Gastroesophageal sphincter (tissue), 3 donors: ENCODE data around the gene EZH1.

Source experiments
- POLR2A ChIP-seq, 2 donors: fragments of 450-650 bp; IDR thresholded peaks; one replicate each; pipeline ENCODE4 v1.6.1; 2017; ENCODE audit warnings: antibody characterized with exemption in 2 of 2, mild to moderate bottlenecking in 2 of 2, moderate library complexity in 1 of 2
- TF ChIP-seq, protein P1 (sequence below), 4 experiments: fragments of 200-600 bp in 2 of 4; fragments of 450-650 bp in 2 of 4; sonication (generic) in 1 of 4; IDR thresholded peaks; one replicate each; pipeline ENCODE4 v1.5.1; 2017 to 2019; ENCODE audit warnings: antibody characterized with exemption in 4 of 4, mild to moderate bottlenecking in 2 of 4, moderate library complexity in 2 of 4

GRCh38 chr17:42680331-42680808 is 64.5 kb downstream of the EZH1 start:
- TF ChIP-seq, protein P1, sequence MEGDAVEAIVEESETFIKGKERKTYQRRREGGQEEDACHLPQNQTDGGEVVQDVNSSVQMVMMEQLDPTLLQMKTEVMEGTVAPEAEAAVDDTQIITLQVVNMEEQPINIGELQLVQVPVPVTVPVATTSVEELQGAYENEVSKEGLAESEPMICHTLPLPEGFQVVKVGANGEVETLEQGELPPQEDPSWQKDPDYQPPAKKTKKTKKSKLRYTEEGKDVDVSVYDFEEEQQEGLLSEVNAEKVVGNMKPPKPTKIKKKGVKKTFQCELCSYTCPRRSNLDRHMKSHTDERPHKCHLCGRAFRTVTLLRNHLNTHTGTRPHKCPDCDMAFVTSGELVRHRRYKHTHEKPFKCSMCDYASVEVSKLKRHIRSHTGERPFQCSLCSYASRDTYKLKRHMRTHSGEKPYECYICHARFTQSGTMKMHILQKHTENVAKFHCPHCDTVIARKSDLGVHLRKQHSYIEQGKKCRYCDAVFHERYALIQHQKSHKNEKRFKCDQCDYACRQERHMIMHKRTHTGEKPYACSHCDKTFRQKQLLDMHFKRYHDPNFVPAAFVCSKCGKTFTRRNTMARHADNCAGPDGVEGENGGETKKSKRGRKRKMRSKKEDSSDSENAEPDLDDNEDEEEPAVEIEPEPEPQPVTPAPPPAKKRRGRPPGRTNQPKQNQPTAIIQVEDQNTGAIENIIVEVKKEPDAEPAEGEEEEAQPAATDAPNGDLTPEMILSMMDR (IDR thresholded peaks at IDR 0.05), result no peak
- TF ChIP-seq POLR2A (IDR thresholded peaks at IDR 0.05), result no peak
